Activated naive CD8-positive, alpha-beta T cell treated with anti-CD3 and anti-CD28 coated beads, Interleukin-2, amount 50 U/mL, for 24 hours (primary cell): ENCODE results near the gene ACTN2.

ENCODE experiments used
- ATAC-seq: fragments of 150-1000 bp; cut with Tn5 transposase; one replicate; pipeline ENCODE4 v1.10.0; 2021
- DNase-seq: peaks from one replicate; pipeline ENCODE4 v3.0.0; 2021
- H3K27ac Mint-ChIP-seq: one replicate; pipeline ENCODE4 v1.8.0; 2021; ENCODE audit warnings: mild to moderate bottlenecking, mixed read lengths
- H3K27me3 Mint-ChIP-seq: one replicate; pipeline ENCODE4 v1.8.0; 2021; ENCODE audit warnings: mixed read lengths
- H3K36me3 Mint-ChIP-seq: one replicate; pipeline ENCODE4 v1.8.0; 2021; ENCODE audit warnings: low read depth, mixed read lengths
- H3K4me1 Mint-ChIP-seq: one replicate; pipeline ENCODE4 v1.8.0; 2021; ENCODE audit warnings: mixed read lengths
- H3K4me3 Mint-ChIP-seq: one replicate; pipeline ENCODE4 v1.8.0; 2021; ENCODE audit warnings: mild to moderate bottlenecking, moderate library complexity, mixed read lengths
- H3K9me3 Mint-ChIP-seq: one replicate; pipeline ENCODE4 v1.8.0; 2021; ENCODE audit warnings: mixed read lengths

ACTN2 gene

DNA sequence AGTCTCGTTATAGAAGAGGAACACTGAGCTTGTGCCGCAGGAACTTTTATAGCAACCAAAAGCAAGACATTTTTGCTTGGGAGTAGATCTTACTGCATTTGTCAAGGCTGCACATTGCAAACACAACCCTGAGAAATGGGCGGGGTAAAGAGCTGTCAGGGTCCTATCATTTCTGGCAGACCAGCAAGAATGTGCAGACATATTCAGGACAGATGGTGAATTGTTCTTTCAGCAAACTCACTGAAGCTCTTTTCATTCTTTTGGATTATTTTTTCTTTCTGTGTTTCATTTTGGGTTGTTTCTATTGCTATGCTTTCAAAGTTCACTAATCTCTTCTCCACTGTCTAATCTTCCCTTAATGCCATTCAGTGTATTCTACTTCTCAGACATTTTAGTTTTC, 5.1 kb upstream of the ACTN2 start:
- Mint-ChIP-seq H3K4me3 (no peak overlapping the region), H3K36me3 (peaks cover 4% of the 10 kb centered on the region), H3K27ac (no peak overlapping the region), H3K4me1 (peaks cover 9% of the 10 kb centered on the region), H3K27me3 (peaks cover 24% of the 10 kb centered on the region), H3K9me3 (peaks cover 7% of the 10 kb centered on the region)
- ATAC-seq: no peak
- no peak for DNase-seq

DNA sequence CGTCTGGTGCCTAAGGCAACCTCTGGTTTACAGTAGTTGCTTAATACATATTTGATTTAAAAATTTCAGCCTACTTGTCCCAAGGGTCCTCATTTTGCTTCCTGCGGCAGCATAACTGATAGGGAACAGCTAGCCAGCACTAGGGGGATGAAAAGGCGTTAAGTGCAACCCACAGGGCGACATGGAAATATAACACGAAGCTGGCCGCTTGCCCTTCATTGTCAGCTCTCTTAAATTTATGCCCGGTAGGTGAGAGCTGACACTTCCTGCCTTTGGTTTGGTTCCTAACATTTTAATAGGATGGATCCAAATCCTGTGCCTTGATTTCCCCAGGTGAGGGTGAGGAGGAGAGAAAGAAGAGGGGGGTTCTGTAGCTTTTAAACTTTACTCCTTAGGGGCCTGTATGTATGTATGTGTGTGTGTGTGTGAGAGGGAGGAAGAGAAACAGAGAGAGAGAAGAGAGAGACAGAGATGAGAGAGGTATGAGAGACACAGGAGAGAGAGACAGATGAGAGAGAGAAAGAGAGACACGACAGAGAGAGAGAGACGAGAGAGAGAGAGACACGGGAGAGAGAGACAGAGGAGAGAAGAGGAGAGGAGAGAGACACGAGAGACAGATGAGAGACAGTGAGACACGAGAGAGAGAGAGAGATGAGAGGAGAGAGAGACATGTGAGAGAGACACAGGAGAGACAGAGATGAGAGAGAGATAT, 938 bp upstream of the ACTN2 start:
- Mint-ChIP-seq H3K4me3 (peak overlapping the region; percentile 63), H3K27me3 (peaks cover 53% of the 10 kb centered on the region), H3K36me3 (peaks cover 4% of the 10 kb centered on the region), H3K4me1 (peaks cover 15% of the 10 kb centered on the region), H3K9me3 (peaks cover 7% of the 10 kb centered on the region), H3K27ac (peak overlapping the region; percentile 13)
- DNase-seq (no peak), ATAC-seq (no peak)

DNA sequence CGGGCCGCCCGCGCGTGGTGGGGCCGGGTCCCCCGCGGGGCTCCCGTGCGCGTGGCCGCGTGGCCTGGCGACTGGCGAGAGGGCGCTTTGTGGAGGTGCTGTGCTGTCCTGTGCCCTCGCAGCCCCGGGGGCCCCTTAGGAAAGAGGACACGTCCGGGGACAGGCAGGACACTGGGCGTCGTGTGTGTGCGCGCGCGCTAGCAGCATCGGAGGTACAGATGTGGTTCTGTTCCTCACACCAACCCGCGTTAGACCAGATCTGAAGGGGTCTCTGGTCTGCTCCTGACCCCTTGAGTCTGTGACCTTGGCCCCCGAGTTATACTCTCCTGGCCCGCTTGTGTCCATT, 489 bp downstream of the ACTN2 start:
- no peak for ATAC-seq
- Mint-ChIP-seq H3K27me3 (peaks cover 55% of the 10 kb centered on the region), H3K4me1 (peaks cover 15% of the 10 kb centered on the region), H3K36me3 (peaks cover 4% of the 10 kb centered on the region), H3K27ac (no peak overlapping the region), H3K4me3 (peak overlapping the region; percentile 48), H3K9me3 (peaks cover 7% of the 10 kb centered on the region)
- DNase-seq: no peak

DNA sequence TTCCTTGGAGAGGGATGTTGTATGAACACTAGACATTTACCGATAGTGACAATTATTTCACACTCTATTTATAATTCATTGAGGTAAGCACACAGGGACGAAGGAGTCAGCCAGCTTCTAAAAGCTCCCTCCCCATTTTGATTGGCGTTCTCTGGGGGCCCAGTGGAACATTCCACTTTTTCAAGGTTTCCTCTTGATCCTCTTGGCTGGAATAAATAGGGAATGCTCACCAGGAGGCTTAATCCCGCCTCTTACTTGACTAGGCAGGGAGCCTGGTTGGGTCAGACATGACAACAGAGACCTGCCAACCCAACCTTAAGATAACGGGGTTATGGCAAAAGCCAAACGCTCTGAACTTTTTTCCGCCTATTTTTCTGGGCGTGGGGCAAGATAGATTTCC, 974 bp downstream of the ACTN2 start:
- Mint-ChIP-seq H3K36me3 (peaks cover 4% of the 10 kb centered on the region), H3K27me3 (peaks cover 56% of the 10 kb centered on the region), H3K27ac (no peak overlapping the region), H3K9me3 (peaks cover 7% of the 10 kb centered on the region), H3K4me3 (peak overlapping the region; percentile 48), H3K4me1 (peaks cover 15% of the 10 kb centered on the region)
- ATAC-seq (no peak), DNase-seq (no peak)

DNA sequence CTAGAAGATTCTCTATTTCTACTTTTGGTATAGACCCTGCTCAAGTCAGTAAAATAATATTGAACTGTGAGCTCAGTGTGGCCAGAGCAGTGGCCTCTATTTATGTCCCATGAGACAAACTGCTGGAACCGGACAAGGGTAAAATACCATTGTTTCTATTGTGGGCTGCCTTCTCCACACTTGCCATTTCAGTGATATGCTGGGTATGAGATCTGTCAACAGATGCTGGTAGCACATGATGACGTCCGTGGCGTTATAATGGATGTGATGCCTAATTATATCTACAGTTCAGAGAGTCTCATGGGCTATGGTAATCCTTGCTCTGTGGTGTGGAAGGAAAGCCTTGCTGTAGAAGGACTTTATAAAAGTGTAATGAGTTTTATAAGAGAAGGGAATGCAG, 2.4 kb downstream of the ACTN2 start:
- ATAC-seq: no peak
- H3K4me1 Mint-ChIP-seq: peaks cover 15% of the 10 kb centered on the region
- H3K27ac Mint-ChIP-seq: no peak overlapping the region
- H3K36me3 Mint-ChIP-seq: peaks cover 4% of the 10 kb centered on the region
- H3K4me3 Mint-ChIP-seq: no peak overlapping the region
- H3K9me3 Mint-ChIP-seq: peaks cover 7% of the 10 kb centered on the region
- no peak for DNase-seq
- H3K27me3 Mint-ChIP-seq: peaks cover 64% of the 10 kb centered on the region

DNA sequence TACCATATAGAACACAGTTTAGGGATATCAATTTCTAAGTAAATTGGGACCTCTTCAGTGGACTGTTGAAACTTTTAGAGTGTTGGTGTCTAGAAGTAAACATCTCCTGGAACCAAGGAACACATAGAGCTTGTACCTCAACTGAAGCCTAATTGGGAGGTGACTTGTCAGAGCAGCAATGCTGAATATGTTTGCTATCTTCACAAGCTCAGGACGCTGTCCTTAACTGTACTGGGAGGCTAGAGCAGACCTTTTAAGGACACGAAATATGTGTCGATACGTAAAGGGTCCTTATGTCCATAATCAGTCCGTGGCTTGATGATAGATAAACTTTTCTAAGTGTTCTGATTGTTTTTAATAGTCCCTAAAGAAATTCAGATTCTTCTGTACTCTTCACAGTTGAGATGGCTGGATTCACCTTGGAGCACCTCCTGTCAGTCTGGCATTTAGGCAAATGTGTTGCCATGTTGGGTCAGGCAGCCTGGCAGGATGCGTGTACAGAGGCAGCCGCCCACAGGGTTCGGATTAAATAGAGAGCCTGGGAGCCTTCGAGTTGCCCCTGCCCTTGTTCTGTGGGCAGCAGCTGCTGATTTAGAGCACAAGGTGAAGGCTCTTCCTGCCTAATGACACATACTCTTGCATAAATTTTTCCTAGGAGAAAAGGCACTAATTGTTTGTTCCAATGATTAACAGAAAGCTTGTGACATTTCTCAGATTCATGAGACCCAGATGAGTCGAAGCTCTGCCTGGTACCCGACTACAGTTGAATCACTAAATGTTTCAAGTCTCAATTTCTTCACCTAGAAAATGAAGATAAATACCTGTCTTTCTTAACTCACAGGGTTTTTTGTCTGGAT, 3.6 kb downstream of the ACTN2 start:
- DNase-seq: no peak
- Mint-ChIP-seq H3K4me1 (peaks cover 15% of the 10 kb centered on the region), H3K9me3 (peaks cover 7% of the 10 kb centered on the region), H3K4me3 (no peak overlapping the region), H3K36me3 (peaks cover 4% of the 10 kb centered on the region), H3K27me3 (peaks cover 62% of the 10 kb centered on the region), H3K27ac (no peak overlapping the region)
- peak; percentile 21 for ATAC-seq

DNA sequence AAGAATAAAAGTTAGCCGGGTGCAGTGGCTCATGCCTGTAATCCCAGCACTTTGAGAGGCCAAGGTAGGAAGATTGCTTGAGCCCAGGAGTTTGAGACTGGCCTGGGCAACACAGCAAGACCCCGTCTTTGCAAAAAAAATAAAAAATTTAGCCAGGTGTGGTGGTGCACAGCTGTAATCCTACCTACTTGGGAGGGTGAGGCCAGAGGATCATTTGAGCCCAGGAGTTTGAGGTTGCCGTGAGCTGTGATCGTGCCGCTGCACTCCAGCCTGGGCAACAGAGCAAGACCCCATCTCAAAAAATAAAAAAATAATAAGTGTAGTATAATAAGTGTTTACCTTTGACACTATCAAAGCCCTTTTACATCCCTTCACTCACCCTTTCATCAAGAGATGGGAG, 5.0 kb downstream of the ACTN2 start:
- H3K27me3 Mint-ChIP-seq: peaks cover 53% of the 10 kb centered on the region

DNA sequence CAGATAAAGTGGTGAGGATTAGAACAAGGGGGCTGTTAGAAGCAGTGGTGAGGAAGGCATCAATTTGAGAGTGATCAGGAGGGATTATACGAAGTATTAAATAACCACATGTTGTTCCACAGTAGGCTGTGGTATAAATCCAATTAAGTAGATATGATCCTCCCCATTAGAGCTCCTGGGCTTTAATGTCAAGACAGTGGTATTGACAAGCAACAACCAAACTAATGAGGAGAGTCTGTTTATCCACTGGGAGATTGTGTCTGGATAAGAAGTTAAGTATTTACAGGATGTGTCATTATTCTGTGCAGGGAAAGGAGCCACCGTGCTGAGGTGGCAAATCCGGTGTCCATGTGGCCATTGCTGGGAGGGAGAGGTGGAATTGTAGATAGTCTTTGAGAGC, 5.8 kb downstream of the ACTN2 start:
- Mint-ChIP-seq H3K4me1 (peaks cover 5% of the 10 kb centered on the region), H3K27ac (no peak overlapping the region)
- ATAC-seq: no peak

More for the DNA sequence above, 5.0 kb downstream of the ACTN2 start:
- ATAC-seq: no peak
- no peaks in the 10 kb centered on the region for H3K9me3 Mint-ChIP-seq
- no peaks in the 10 kb centered on the region for H3K36me3 Mint-ChIP-seq
- peaks cover 9% of the 10 kb centered on the region for H3K4me1 Mint-ChIP-seq
- H3K27ac Mint-ChIP-seq: no peak overlapping the region
- no peak overlapping the region for H3K4me3 Mint-ChIP-seq
- DNase-seq: no peak

DNA sequence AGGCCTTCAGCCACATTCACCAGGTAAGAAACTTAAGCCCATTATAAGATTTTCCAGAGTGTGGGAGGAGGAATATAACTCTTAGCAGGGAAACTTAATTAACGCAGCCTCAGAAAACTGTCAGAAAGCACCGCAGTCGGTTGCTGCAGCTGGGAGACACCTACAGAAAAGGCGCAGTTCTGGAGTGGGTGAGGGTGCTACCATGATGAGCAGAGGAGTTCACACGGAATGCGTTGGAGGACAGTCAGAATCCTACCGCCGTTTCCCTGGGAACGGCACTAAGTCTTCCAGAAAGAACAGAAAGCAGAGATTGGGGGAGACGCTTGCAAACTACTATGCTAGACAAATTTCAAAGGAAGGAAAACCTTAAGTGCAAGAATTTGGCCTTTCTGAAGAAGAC, 6.4 kb downstream of the ACTN2 start:
- H3K36me3 Mint-ChIP-seq: no peaks in the 10 kb centered on the region
- no peaks in the 10 kb centered on the region for H3K4me1 Mint-ChIP-seq
- DNase-seq (no peak), ATAC-seq (no peak)
- no peak overlapping the region for H3K27ac Mint-ChIP-seq
- H3K27me3 Mint-ChIP-seq: peaks cover 49% of the 10 kb centered on the region
- no peak overlapping the region for H3K4me3 Mint-ChIP-seq
- no peaks in the 10 kb centered on the region for H3K9me3 Mint-ChIP-seq

More for the DNA sequence above, 5.8 kb downstream of the ACTN2 start:
- H3K4me3 Mint-ChIP-seq: no peak overlapping the region
- DNase-seq: no peak
- H3K27me3 Mint-ChIP-seq: peaks cover 52% of the 10 kb centered on the region
- H3K36me3 Mint-ChIP-seq: no peaks in the 10 kb centered on the region
- no peaks in the 10 kb centered on the region for H3K9me3 Mint-ChIP-seq

DNA sequence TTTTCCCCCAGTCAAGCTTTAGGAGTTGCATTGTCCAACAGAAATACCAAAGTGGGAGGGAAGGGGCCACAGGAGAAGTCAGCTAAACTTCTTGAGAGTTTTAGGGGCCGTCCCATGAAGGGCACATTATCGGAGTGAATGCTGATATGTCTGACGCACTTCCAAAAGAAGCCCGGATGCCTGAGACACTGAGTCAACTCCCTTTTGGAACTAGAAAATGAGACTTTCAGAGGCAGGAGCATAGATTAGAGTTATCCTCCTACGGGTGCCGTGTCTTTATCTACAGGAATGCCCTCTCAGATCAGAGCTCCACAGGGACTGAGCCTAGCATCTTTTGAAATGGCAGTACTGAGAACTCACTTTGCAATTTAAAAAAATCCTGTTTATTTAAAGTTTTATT, 13.1 kb downstream of the ACTN2 start:
- no peak overlapping the region for H3K27ac Mint-ChIP-seq
- no peaks in the 10 kb centered on the region for H3K4me1 Mint-ChIP-seq
- no peaks in the 10 kb centered on the region for H3K36me3 Mint-ChIP-seq
- H3K27me3 Mint-ChIP-seq: peaks cover 22% of the 10 kb centered on the region
- ATAC-seq (no peak), DNase-seq (no peak)
- H3K9me3 Mint-ChIP-seq: no peaks in the 10 kb centered on the region
- no peak overlapping the region for H3K4me3 Mint-ChIP-seq

DNA sequence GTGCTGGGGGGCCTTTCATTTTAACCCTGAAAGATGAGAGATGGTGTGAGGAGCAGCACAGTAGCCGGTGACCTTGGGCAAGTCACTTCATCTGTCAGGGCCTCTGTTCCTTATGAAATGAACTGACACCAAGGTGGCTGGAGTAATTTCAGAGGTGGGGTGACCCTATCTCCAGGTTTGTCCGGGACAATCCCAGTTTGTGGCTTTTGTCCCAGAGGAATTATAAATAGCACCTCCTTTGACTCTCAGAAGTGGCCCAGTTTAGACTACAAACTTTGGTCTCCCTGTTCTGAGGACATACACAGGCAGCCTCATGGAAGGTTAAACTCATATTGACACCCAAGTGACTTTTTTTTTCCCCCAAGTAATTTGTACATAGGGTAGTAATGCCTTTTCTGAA, 14.6 kb downstream of the ACTN2 start:
- ATAC-seq (no peak), DNase-seq (no peak)
- Mint-ChIP-seq H3K4me3 (no peak overlapping the region), H3K9me3 (no peaks in the 10 kb centered on the region), H3K27ac (no peak overlapping the region), H3K4me1 (no peaks in the 10 kb centered on the region), H3K36me3 (no peaks in the 10 kb centered on the region), H3K27me3 (peaks cover 22% of the 10 kb centered on the region)

DNA sequence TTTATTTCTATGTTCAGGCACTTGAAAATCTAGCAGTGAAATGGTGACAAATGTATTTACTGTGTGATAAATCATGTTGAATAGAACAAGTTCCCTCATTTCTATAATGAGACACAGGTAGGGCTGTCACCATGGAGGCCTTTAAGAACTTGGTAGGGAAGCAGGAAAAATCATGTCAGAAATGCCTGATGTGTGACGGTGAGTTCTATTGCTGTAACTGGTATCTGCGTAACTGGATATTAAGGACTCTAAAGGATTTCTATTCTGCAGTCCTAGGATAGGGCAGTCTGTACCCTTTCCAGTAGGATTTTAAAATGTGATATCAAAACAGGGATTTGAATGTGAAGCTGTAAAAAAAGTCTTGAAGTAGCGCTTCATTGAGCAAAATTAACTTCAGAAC, 15.5 kb downstream of the ACTN2 start:
- peaks cover 22% of the 10 kb centered on the region for H3K27me3 Mint-ChIP-seq
- H3K36me3 Mint-ChIP-seq: no peaks in the 10 kb centered on the region
- H3K4me3 Mint-ChIP-seq: no peak overlapping the region
- no peaks in the 10 kb centered on the region for H3K4me1 Mint-ChIP-seq
- no peaks in the 10 kb centered on the region for H3K9me3 Mint-ChIP-seq
- DNase-seq (no peak), ATAC-seq (no peak)
- H3K27ac Mint-ChIP-seq: no peak overlapping the region

DNA sequence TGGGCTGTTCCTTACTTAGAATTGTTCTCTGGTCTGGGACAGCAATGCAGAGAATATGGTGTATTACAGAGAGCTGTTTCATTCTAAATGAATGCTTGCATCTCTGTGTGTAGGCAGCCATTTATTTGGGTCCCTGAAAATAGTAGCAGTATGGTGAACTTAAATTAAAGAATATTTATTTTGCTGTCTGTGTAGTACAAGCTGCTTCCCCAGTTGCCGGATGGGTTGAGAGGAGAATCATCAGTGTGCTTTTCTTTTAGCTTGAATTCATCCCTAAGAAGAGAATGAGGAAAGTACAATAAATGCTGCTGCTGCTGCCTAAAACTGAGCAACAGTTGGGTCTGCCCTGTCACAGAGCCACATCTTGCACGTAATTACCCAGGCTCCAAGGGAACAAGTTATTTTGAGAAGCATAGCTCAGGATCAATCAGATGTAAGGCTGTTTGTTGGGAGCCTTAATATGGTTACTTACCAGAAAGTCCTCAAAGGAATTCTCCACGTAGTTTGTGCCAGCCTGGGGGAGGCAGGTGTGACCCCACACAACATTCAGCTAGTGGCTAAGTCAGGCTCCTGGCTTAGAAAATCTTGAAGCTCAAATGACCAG, 16.6 kb downstream of the ACTN2 start:
- DNase-seq: no peak

DNA sequence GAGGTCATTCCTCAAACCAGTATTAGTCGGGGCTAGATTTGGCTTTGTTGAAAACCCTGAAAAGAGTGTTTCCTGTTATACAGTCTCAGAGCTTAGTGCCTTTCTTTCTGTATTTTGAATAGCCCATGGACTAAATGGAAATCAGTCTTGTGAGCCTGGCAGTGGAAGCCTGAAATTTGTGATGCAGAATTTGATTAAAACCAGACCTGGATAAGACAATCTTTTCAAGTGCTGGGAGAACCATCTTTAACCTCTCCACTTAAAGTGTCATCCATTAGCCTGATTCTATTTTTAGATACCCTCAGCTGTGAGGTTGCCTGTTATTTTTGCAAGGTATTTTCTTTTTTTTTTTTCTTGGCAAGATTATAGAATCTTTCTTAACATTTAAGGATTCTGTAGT, 19.5 kb downstream of the ACTN2 start:
- H3K4me1 Mint-ChIP-seq: no peaks in the 10 kb centered on the region
- no peak for ATAC-seq
- no peaks in the 10 kb centered on the region for H3K36me3 Mint-ChIP-seq
- no peak overlapping the region for H3K27ac Mint-ChIP-seq
- no peak overlapping the region for H3K4me3 Mint-ChIP-seq
- H3K27me3 Mint-ChIP-seq: peaks cover 20% of the 10 kb centered on the region
- no peak for DNase-seq
- H3K9me3 Mint-ChIP-seq: no peaks in the 10 kb centered on the region

More for the DNA sequence above, 16.6 kb downstream of the ACTN2 start:
- Mint-ChIP-seq H3K27me3 (peaks cover 18% of the 10 kb centered on the region), H3K27ac (no peak overlapping the region), H3K4me3 (no peak overlapping the region), H3K36me3 (no peaks in the 10 kb centered on the region), H3K4me1 (no peaks in the 10 kb centered on the region), H3K9me3 (no peaks in the 10 kb centered on the region)
- ATAC-seq: no peak

DNA sequence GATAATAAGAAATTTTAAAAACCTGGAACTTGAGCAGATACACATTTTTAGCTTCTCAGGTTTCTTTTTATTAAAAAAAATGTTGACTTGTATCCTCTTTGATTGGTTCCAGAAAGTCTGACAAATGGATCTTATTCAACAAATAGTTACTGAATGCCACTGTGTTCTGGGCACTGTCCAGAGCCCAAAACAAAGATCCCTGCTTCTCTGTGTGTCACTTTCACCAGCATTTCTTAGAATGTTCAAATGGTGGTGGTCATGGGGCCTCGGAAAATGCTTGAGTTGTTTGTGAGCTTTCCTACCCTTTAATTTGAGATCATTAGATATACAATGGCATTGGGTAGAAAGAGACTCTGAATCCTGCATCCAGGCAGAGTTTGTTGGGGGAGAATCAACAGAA, 19.9 kb downstream of the ACTN2 start:
- no peak overlapping the region for H3K27ac Mint-ChIP-seq
- peaks cover 21% of the 10 kb centered on the region for H3K27me3 Mint-ChIP-seq
- ATAC-seq (no peak), DNase-seq (no peak)
- no peak overlapping the region for H3K4me3 Mint-ChIP-seq
- no peaks in the 10 kb centered on the region for H3K9me3 Mint-ChIP-seq
- H3K4me1 Mint-ChIP-seq: no peaks in the 10 kb centered on the region
- H3K36me3 Mint-ChIP-seq: no peaks in the 10 kb centered on the region
